Upper lobe of left lung (tissue), 6 donors: ENCODE measurements around the gene NCL. TPM values are rescaled to one million over a fixed set of nuclear protein-coding genes. Genes with fewer than 3 reads are reported as not detected.

Experiments
- ATAC-seq, 2 donors: fragments of 200-7000 bp; cut with Tn5 transposase; one replicate each; pipeline ENCODE4 v1.9.1; 2022; ENCODE audit warnings: mild to moderate bottlenecking in 2 of 2, moderate library complexity in 2 of 2; ENCODE audit not compliant: low FRiP score in 2 of 2
- DNase-seq, 2 donors: peaks; one replicate each; pipeline ENCODE4 v3.0.0-alpha.2; 2019 to 2020
- H3K27ac ChIP-seq, 4 donors: fragments of 200-600 bp; sonication (generic); one replicate each; pipeline ENCODE4 v1.5.1; 2016 to 2019
- H3K27me3 ChIP-seq, 4 donors: fragments of 200-600 bp; sonication (generic); one replicate each; pipeline ENCODE4 v1.5.1; 2017 to 2019
- H3K36me3 ChIP-seq, 4 donors: fragments of 200-600 bp; sonication (generic); one replicate each; pipeline ENCODE4 v1.5.1; 2016 to 2019
- H3K4me1 ChIP-seq, 4 donors: fragments of 200-600 bp; sonication (generic); one replicate each; pipeline ENCODE4 v1.5.1; 2018 to 2019
- H3K4me3 ChIP-seq, 4 donors: fragments of 200-600 bp; sonication (generic); one replicate each; pipeline ENCODE4 v1.5.1; 2017 to 2019; ENCODE audit warnings: mild to moderate bottlenecking in 2 of 4, moderate library complexity in 1 of 4
- H3K9me3 ChIP-seq, 4 donors: fragments of 200-600 bp; sonication (generic); one replicate each; pipeline ENCODE4 v1.5.1; 2018 to 2019
- EP300 ChIP-seq, 4 donors: sonication (generic); formaldehyde crosslinking; IDR thresholded peaks; one replicate each; pipeline ENCODE4 v1.5.1; 2017; ENCODE audit warnings: antibody characterized with exemption in 4 of 4, control low read depth in 2 of 4
- POLR2A ChIP-seq, 4 donors: fragments of 450-650 bp; IDR thresholded peaks; one replicate each; pipeline ENCODE4 v1.5.1; 2016 to 2017; ENCODE audit warnings: antibody characterized with exemption in 4 of 4, mild to moderate bottlenecking in 2 of 4
- POLR2AphosphoS5 ChIP-seq, 2 donors: sonication (generic); formaldehyde crosslinking; IDR thresholded peaks; one replicate each; pipeline ENCODE4 v1.5.1; 2017; ENCODE audit warnings: antibody characterized with exemption in 2 of 2
- WGBS, 2 donors: methylation state at CpG; one replicate each; pipeline ENCODE4 v1.1.5; 2017 to 2018; 5-methylcytosine and 5-hydroxymethylcytosine counted together
- total RNA-seq, 6 donors: library from RNA; depleted of rRNA in 4 of 6; stranded (reverse); fragments of >200 nt in 4 of 6; gene quantifications; one replicate each; pipeline versions ENCODE4 v1.1.0 to v1.2.1, GENCODE V29; 2016 to 2021
- TF ChIP-seq, protein P1 (sequence below), 6 experiments: fragments of 450-650 bp in 4 of 6; fragments of 200-600 bp in 2 of 6; sonication (generic) in 2 of 6; IDR thresholded peaks; one replicate each; pipeline ENCODE4 v1.5.1; 2016 to 2019; ENCODE audit warnings: antibody characterized with exemption in 6 of 6
- donor health status: DM: no; HTN: no; CAD: no; lungs with moderate emphysema.
- donor health status: DM: no; HTN: yes; CAD: no; lungs with severe emphysema.

NCL gene
- total RNA-seq, 6 donors from 2014 or later = 113 to 299 (median 194) TPM

GRCh38 chr2:231488331-231488730, 24.0 kb upstream of the NCL start:
- 88% methylated on average over 5 of the region's 5 CpGs for WGBS, 2 donors
- no peak for ATAC-seq

GRCh38 chr2:231486851-231487596, 22.7 kb upstream of the NCL start:
- DNase-seq (no peak), ATAC-seq (no peak)
- H3K27me3 ChIP-seq = no peaks in the 10 kb centered on the region

More at GRCh38 chr2:231488331-231488730, 24.0 kb upstream of the NCL start:
- Histone ChIP-seq H3K27me3 (no peaks in the 10 kb centered on the region), H3K36me3 (no peaks in the 10 kb centered on the region), H3K4me3 (no peak overlapping the region), H3K4me1 (no peaks in the 10 kb centered on the region), H3K27ac (no peak overlapping the region), H3K9me3 (no peaks in the 10 kb centered on the region)
- TF ChIP-seq POLR2AphosphoS5 (IDR thresholded peaks at IDR 0.05) (no peak), POLR2A (IDR thresholded peaks at IDR 0.05) (no peak), EP300 (IDR thresholded peaks at IDR 0.05) (no peak)
- TF ChIP-seq, protein P1, sequence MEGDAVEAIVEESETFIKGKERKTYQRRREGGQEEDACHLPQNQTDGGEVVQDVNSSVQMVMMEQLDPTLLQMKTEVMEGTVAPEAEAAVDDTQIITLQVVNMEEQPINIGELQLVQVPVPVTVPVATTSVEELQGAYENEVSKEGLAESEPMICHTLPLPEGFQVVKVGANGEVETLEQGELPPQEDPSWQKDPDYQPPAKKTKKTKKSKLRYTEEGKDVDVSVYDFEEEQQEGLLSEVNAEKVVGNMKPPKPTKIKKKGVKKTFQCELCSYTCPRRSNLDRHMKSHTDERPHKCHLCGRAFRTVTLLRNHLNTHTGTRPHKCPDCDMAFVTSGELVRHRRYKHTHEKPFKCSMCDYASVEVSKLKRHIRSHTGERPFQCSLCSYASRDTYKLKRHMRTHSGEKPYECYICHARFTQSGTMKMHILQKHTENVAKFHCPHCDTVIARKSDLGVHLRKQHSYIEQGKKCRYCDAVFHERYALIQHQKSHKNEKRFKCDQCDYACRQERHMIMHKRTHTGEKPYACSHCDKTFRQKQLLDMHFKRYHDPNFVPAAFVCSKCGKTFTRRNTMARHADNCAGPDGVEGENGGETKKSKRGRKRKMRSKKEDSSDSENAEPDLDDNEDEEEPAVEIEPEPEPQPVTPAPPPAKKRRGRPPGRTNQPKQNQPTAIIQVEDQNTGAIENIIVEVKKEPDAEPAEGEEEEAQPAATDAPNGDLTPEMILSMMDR (IDR thresholded peaks at IDR 0.05) = no peak
- no peak for DNase-seq

GRCh38 chr2:231483398-231484329, 19.4 kb upstream of the NCL start:
- DNase-seq = peak in 1 of 2 donors; percentile 90
- no peaks in the 10 kb centered on the region for H3K27me3 ChIP-seq
- peak overlapping the region; percentile 74 to 87 (median 84) for H3K27ac ChIP-seq
- H3K4me1 ChIP-seq = peaks cover 2 to 14% (median 6%) of the 10 kb centered on the region in 4 donors
- TF ChIP-seq, protein P1 (IDR thresholded peaks at IDR 0.05) = no peak
- TF ChIP-seq EP300 (IDR thresholded peaks at IDR 0.05) (no peak), POLR2AphosphoS5 (IDR thresholded peaks at IDR 0.05) (no peak), POLR2A (IDR thresholded peaks at IDR 0.05) (no peak)
- peak overlapping the region in 3 of 4 donors; percentile 43 to 62 (median 55) for H3K4me3 ChIP-seq
- peak; percentile 60 to 80 for ATAC-seq
- WGBS, 2 donors = 49 to 63% methylated on average over 20 to 55 of the region's 65 CpGs
- no peaks in the 10 kb centered on the region for H3K9me3 ChIP-seq
- H3K36me3 ChIP-seq = no peaks in the 10 kb centered on the region

More at GRCh38 chr2:231486851-231487596, 22.7 kb upstream of the NCL start:
- TF ChIP-seq, protein P1 (IDR thresholded peaks at IDR 0.05) = no peak
- TF ChIP-seq EP300 (IDR thresholded peaks at IDR 0.05) (no peak), POLR2A (IDR thresholded peaks at IDR 0.05) (no peak), POLR2AphosphoS5 (IDR thresholded peaks at IDR 0.05) (no peak)
- Histone ChIP-seq H3K36me3 (no peaks in the 10 kb centered on the region), H3K4me3 (no peak overlapping the region), H3K27ac (no peak overlapping the region), H3K9me3 (no peaks in the 10 kb centered on the region), H3K4me1 (peaks cover 2 to 13% (median 6%) of the 10 kb centered on the region in 4 donors)
- 84 to 86% methylated on average over 6 of the region's 6 CpGs for WGBS, 2 donors

DNA sequence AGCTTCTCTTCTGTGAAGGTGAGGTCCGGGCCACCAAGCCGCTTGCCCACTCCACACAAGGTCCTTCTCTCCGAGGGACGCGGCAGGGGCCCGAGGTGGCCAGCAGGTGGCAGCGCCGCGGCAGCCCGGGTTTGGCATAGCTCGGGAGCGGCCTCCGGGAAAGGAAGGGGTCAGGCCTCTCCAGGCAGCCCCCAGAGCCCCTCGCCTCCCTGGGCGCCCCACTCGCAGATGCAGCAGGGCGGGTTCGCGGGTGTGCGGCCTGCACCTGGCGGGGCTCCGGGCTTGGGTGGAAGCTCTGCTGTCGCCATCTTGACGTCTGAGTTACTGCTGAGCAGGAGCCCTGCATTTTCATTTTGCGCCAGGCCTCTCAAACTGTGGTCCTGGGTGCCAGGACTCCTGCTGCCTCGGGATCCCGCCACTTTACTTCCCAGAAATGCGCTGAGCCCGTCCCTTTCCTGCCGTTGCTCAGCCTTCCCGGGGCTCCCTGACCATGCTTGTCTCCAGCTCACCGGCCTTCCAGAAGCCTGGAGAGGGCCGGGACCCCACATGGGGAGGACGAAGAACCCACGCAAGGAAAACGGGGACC, 18.6 kb upstream of the NCL start:
- peak; percentile 92 to 94 for ATAC-seq
- DNase-seq = peak; percentile 79 to 96
- no peaks in the 10 kb centered on the region for H3K27me3 ChIP-seq
- peaks cover 2 to 14% (median 6%) of the 10 kb centered on the region in 4 donors for H3K4me1 ChIP-seq
- peak overlapping the region; percentile 4 to 62 (median 49) for H3K4me3 ChIP-seq
- peak overlapping the region; percentile 74 to 87 (median 84) for H3K27ac ChIP-seq
- H3K9me3 ChIP-seq = no peaks in the 10 kb centered on the region
- H3K36me3 ChIP-seq = no peaks in the 10 kb centered on the region
- TF ChIP-seq POLR2AphosphoS5 (IDR thresholded peaks at IDR 0.05) (peak in 1 of 2 donors; percentile 36), POLR2A (IDR thresholded peaks at IDR 0.05) (peak in 2 of 4 donors; percentile 9 to 64), EP300 (IDR thresholded peaks at IDR 0.05) (no peak)
- TF ChIP-seq, protein P1 (IDR thresholded peaks at IDR 0.05) = peak; percentile 82 to 94 (median 90)
- 5 to 19% methylated on average over 19 to 28 of the region's 36 CpGs for WGBS, 2 donors
